HEK293T (cell line): ENCODE measurements around the gene HDHD5.

Source experiments
- CTCF ChIA-PET: fragments of 350-600 bp; formaldehyde crosslinking; extraction: SDS; loops from one replicate; lab custom pipeline; 2021; ENCODE audit warnings: antibody characterized with exemption, inconsistent platforms; lab: Yijun Ruan, JAX
- POLR2A ChIA-PET: fragments of 350-600 bp; formaldehyde crosslinking; extraction: SDS; loops from one replicate; lab custom pipeline; 2020; ENCODE audit warnings: antibody characterized with exemption, inconsistent platforms; lab: Yijun Ruan, JAX
- DNase-seq: peaks from one replicate; pipeline ENCODE4 v3.0.0; 2012; ENCODE audit warnings: mixed read lengths; ENCODE audit errors: extremely low spot score
- ARNT ChIP-seq: fragments of 450-650 bp; IDR thresholded peaks from 2 replicates; pipeline ENCODE4 v1.6.1; 2017; ENCODE audit warnings: mild to moderate bottlenecking
- BHLHE40 ChIP-seq: fragments of 450-650 bp; IDR thresholded peaks from 2 replicates; pipeline ENCODE4 v1.6.1; 2016; ENCODE audit warnings: mild to moderate bottlenecking, moderate library complexity, borderline replicate concordance
- CTBP1 ChIP-seq: fragments of 450-650 bp; IDR thresholded peaks from 2 replicates; pipeline ENCODE4 v1.6.1; 2016; ENCODE audit warnings: borderline replicate concordance
- ELF4 ChIP-seq: fragments of 450-650 bp; IDR thresholded peaks from 2 replicates; pipeline ENCODE4 v1.6.1; 2017; ENCODE audit warnings: antibody characterized with exemption
- FOXA1 ChIP-seq: fragments of 450-650 bp; IDR thresholded peaks from 2 replicates; pipeline ENCODE4 v1.6.1; 2016; ENCODE audit warnings: mild to moderate bottlenecking
- FOXK2 ChIP-seq: fragments of 450-650 bp; IDR thresholded peaks from 2 replicates; pipeline ENCODE4 v1.6.1; 2016; ENCODE audit warnings: mild to moderate bottlenecking
- FOXM1 ChIP-seq: fragments of 450-650 bp; IDR thresholded peaks from 2 replicates; pipeline ENCODE4 v1.6.1; 2017; ENCODE audit warnings: mild to moderate bottlenecking, borderline replicate concordance
- HDGF ChIP-seq: fragments of 450-650 bp; IDR thresholded peaks from 2 replicates; pipeline ENCODE4 v1.6.1; 2017; ENCODE audit warnings: antibody characterized with exemption, borderline replicate concordance
- L3MBTL2 ChIP-seq: fragments of 450-650 bp; conservative IDR thresholded peaks from 2 replicates; pipeline ENCODE4 v1.6.1; 2016; ENCODE audit warnings: mild to moderate bottlenecking
- LEF1 ChIP-seq: fragments of 450-650 bp; IDR thresholded peaks from 2 replicates; pipeline ENCODE4 v1.6.1; 2017; ENCODE audit warnings: mild to moderate bottlenecking, borderline replicate concordance
- NFRKB ChIP-seq: fragments of 450-650 bp; IDR thresholded peaks from 2 replicates; pipeline ENCODE4 v1.6.1; 2016; ENCODE audit warnings: mild to moderate bottlenecking, moderate library complexity
- PKNOX1 ChIP-seq: fragments of 450-650 bp; IDR thresholded peaks from 2 replicates; pipeline ENCODE4 v1.6.1; 2016
- SP1 ChIP-seq: fragments of 450-650 bp; IDR thresholded peaks from 2 replicates; pipeline ENCODE4 v1.6.1; 2017
- SUZ12 ChIP-seq: fragments of 450-650 bp; IDR thresholded peaks from 2 replicates; pipeline ENCODE4 v1.6.1; 2016; ENCODE audit warnings: mild to moderate bottlenecking
- TARDBP ChIP-seq: fragments of 450-650 bp; IDR thresholded peaks from 2 replicates; pipeline ENCODE4 v1.6.1; 2016
- ZNF384 ChIP-seq: fragments of 450-650 bp; IDR thresholded peaks from 2 replicates; pipeline ENCODE4 v1.6.1; 2016

HDHD5 gene

GRCh38 chr22:17115236-17115635 is 43.8 kb downstream of the HDHD5 start:
- ChIA-PET CTCF (interaction anchor here (1.0 kb wide), 1 partner anchor 56 kb away, joined by 4 read pairs; no protein-coding TSS in a partner anchor), POLR2A (no interaction called here)
- TF ChIP-seq CTBP1 (no peak), PKNOX1 (no peak), BHLHE40 (no peak)

GRCh38 chr22:17114898-17115235 is 44.2 kb downstream of the HDHD5 start:
- ChIA-PET CTCF (interaction anchor here (1.0 kb wide), 1 partner anchor 57 kb away, joined by 4 read pairs; no protein-coding TSS in a partner anchor), POLR2A (no interaction called here)
- no peak for DNase-seq
- no peak for TF ChIP-seq SUZ12
- TF ChIP-seq BHLHE40 = no peak
- TF ChIP-seq CTBP1 = no peak
- TF ChIP-seq FOXM1 = no peak
- TF ChIP-seq LEF1 = no peak
- no peak for TF ChIP-seq NFRKB
- no peak for TF ChIP-seq PKNOX1
- TF ChIP-seq ARNT = no peak
- no peak for TF ChIP-seq ELF4
- TF ChIP-seq TARDBP = no peak
- TF ChIP-seq FOXK2 = no peak
- TF ChIP-seq SP1 = no peak
- no peak for TF ChIP-seq FOXA1
- no peak for TF ChIP-seq ZNF384
- no peak for TF ChIP-seq HDGF
- TF ChIP-seq L3MBTL2 = no peak

More at GRCh38 chr22:17115236-17115635, 43.8 kb downstream of the HDHD5 start:
- DNase-seq = no peak

DNA sequence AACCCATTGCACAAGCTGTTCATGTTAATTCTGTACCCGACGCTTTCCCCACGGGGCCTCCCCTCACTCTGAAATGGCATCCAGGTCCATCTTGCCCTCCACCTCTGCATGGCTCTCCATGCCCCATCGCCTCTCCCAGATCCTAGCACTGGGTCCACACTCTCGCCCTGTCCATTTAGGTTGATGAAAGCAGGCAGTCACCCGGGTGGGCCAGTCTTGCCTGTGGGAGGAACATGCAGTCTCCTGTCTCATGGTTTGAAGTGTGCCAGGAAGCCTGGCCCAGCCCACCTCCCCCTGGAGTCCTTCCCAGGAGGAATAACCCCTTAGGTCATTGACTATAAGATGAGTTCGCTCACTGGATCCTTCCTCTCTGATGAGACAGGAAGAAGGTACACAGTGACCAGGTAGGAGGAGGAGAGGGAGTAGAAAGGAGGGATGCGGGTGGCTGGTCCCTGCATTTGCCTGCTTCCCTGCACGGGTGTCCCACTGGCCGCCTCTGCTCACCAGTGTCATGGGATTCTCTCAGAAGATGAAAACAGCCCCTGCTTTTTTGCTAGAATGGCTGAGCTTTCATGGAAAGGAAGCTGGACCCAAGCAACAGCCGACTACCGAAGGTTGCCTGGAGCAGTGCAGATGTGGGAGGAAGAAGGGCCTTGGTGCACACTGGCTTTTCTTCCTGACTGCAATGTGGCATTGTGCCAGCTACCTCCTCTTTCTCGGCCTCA is 44.7 kb downstream of the HDHD5 start:
- TF ChIP-seq SUZ12 = no peak
- CTCF ChIA-PET = interaction anchor here (1.0 kb wide), 1 partner anchor 57 kb away, joined by 4 read pairs; no protein-coding TSS in a partner anchor
- POLR2A ChIA-PET = no interaction called here
- DNase-seq = no peak

DNA sequence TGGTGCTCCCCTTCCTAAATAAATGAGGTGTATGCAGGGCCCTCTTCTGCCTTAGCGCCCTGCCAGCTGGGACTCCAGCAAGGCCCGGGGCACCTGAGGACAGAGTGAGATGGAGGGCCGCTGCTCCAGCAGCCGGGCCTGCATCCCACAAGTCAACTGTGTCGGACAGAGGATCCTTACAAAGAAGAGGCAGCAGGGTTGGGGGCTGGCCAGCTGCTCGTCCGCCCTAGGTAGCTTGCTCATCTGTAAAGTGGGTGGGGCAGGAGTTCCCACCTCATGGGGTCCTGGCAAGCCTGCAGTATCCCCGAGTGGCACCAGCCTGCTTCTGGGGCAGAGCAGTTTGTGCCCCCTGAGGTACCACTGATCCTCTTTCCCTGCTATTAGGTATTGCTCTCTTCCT is 45.5 kb downstream of the HDHD5 start:
- no peak for DNase-seq
- TF ChIP-seq ARNT = no peak
- no peak for TF ChIP-seq TARDBP
- TF ChIP-seq SUZ12 = no peak
- ChIA-PET CTCF (no interaction called here), POLR2A (no interaction called here)

GRCh38 chr22:17112491-17113042 is 46.5 kb downstream of the HDHD5 start:
- DNase-seq = no peak
- ChIA-PET CTCF (interaction anchor here (1.6 kb wide), 1 partner anchor 17 kb away, joined by 4 read pairs; no protein-coding TSS in a partner anchor), POLR2A (interaction anchor here (2.2 kb wide), 1 partner anchor 9 kb away, joined by 5 read pairs; the partner anchor contains the start of gene TMEM121B)
- TF ChIP-seq NFRKB (no peak), LEF1 (no peak), SP1 (no peak), FOXK2 (no peak), ARNT (no peak), ELF4 (no peak), BHLHE40 (no peak), CTBP1 (no peak), ZNF384 (no peak), SUZ12 (no peak), HDGF (no peak), L3MBTL2 (no peak), PKNOX1 (no peak), TARDBP (no peak), FOXA1 (no peak), FOXM1 (no peak)

DNA sequence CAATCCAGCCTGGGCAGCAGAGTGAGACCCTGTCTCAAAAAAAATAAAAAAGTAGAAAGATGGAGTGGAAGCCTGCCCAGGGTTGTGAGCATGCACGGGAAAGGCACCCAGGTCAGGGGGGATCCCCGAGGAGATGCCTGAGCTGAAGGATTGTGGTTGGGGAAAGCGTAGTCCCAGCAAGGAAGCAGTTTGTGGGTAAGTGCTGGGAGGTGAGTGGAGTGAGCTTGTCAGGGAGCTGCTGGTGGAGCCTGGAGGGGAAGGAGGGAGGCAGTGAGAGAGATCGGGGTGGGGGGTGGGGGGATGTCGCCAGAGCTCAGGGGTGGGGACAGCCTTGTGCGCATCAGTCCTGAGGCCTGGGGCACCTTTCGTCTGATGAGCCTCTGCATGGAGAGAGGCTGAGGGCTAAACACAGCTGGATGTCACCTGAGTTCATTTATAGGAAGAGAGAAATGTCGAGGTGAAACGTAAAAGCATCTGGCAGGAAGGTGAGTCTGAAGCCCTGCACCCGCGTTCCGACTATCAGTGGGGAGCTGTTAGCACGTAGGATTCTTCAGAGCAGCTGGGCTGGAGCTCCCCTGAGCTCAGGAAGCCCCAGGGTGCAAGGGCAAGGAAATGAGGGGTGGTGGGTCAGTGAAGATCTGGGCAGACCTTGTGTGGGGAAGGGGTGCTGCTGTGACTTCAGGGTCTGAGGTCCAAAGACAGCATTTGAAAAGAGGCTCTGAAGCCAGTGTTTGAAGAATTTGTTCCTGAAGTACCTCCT is 48.1 kb downstream of the HDHD5 start:
- DNase-seq = no peak
- ChIA-PET CTCF (interaction anchor here (0.6 to 1.6 kb wide), 4 partner anchors 14 to 674 kb away, joined by 3 to 4 read pairs (median 4); no protein-coding TSS in a partner anchor), POLR2A (interaction anchor here (1.2 to 2.2 kb wide), 2 partner anchors 11 to 28 kb away, joined by 3 to 5 read pairs; partner anchors contain the start of gene TMEM121B)
- no peak for TF ChIP-seq PKNOX1
- no peak for TF ChIP-seq BHLHE40
- TF ChIP-seq CTBP1 = no peak
- no peak for TF ChIP-seq FOXA1
- no peak for TF ChIP-seq FOXK2
